HG03175 (cell line): ENCODE measurements around the gene INSC.

Experiments
- ATAC-seq: cut with Tn5 transposase; IDR thresholded peaks from one replicate; pipeline ENCODE4 v1.9.1; 2021; ENCODE audit warnings: mild to moderate bottlenecking, moderate library complexity; ENCODE audit not compliant: unreplicated experiment

Gene INSC

DNA sequence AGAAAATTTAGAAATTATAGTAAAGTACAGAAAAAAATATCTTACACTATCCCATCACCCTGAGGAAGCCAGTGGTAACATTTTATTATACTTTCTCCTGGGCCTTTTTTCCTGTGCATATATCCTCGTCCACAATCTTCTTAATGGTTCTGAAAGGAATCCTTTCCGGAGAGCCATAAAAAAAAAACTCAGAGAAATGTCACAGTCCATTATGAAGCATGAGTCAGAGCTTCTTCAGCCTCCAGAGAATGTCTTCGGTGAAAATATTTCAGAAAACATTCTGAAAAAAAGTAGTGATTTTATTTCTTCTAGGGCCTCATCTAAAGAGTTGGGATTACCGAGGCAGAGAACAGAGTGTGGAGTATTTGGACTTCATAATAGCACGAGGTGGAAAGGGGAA lies 163.4 kb downstream of the INSC start:
- ATAC-seq = no peak

DNA sequence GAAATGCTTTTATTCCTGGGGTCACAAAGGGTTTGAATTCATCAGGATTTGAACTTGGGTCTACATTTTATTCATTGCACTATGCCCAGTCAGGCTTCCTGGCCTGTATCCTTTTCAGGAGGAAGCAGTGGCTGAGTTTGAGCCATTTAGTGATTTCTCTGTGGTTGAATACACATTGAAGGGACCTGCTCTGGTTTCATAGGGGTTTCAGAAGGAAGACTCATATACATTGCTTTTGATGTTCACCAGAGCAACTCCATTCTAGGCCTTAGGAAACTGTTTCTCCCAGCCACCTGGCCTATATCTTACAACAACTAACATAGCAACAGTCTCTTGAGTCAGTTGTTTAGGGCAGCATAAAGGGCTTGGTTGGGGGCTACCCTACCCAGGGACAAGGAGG lies 165.7 kb downstream of the INSC start:
- ATAC-seq = peak; percentile 54

DNA sequence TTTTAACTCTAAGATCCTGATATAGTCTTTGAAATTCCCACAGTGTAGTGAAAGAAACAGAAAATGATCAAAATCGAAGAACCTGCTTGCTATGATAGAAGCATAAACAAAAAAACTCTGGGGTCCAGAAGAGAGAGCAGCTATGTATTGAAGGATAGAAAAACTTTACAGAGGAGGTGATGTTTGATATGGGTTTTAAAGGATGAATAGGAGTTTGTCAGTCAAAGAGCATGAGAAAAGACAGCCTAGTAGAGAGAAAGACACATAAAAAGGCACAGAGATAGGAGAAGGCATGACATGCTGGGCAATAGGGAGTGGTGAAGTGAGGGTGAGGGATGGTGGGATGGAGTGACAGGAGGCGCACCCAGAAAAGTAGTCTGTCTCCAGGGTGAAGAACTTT lies 168.0 kb downstream of the INSC start:
- ATAC-seq = no peak

DNA sequence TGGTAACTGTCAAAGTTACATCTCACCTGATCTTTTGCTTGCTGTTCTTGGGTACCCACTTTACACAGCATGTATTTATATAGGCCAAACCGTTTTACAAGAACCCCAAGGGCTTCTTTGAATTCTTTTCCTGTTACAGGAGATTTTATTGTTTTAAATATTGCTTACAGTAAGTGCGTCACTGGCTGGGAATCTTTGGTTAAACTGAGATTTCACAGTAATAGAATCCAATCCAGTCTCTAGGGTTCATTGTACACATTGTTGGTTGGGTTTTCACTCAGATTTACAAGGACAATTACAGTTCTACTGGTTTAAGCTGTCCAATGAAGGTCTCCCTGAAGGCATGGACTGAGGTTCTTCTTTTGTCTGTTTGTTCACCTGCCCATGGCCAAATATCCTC lies 171.7 kb downstream of the INSC start:
- ATAC-seq = no peak

DNA sequence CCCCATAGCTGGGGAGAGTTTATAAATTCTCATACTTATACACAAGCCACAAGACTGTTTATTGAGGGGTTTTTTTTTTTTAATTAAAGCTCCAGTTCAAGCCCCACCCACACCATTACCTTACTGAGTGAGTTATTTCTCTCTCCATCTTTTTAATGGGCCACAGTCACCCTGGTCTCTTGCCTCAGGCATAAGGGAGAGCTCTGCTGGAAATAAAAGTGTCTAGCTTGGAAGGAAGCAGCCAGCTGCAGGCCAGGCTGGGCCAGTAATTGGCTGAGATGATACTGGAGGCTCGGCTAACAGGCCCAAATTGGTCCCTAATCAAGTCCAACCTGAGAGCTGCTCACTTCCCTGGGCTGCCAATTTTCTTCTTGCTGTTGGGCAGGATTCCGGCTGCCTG lies 174.1 kb downstream of the INSC start:
- ATAC-seq = no peak

DNA sequence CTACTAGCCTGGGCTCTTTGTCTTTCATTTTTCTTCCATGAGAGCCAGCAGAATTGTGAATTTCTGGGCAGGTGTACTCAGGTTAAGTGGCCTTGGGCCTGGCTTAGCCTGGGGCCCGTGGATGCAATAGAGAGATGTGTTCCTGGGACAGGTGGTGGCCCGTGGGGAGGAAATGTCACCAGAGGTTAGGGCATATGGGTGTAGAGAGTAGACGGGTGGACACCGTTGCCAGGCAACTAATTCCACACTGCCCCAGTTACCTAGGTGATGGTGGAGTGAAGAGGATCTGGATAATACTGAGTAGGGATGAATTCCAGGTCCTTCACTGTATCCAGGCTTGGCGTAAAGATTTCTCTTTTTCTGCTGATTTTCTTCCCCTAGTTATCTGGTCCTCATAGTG lies 175.0 kb downstream of the INSC start:
- no peak for ATAC-seq

DNA sequence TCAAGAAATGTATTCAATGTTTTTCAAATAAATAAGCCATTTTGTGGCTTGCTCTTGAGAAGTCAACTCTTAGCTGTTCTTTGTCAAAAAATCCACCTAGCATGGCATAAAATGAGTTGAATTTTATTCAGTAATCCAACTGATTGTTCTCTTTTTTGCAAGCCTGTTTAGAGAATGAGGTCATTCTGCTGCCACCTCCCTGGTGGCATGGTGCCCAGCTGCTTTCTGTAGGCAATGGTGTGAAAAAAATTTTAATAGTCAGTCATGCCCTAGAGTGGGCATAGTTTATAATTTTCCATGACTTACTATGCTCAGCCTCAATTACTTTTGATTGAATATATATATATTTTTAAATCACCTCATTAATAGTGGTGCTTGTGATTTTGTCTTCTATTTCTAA lies 177.2 kb downstream of the INSC start:
- no peak for ATAC-seq

DNA sequence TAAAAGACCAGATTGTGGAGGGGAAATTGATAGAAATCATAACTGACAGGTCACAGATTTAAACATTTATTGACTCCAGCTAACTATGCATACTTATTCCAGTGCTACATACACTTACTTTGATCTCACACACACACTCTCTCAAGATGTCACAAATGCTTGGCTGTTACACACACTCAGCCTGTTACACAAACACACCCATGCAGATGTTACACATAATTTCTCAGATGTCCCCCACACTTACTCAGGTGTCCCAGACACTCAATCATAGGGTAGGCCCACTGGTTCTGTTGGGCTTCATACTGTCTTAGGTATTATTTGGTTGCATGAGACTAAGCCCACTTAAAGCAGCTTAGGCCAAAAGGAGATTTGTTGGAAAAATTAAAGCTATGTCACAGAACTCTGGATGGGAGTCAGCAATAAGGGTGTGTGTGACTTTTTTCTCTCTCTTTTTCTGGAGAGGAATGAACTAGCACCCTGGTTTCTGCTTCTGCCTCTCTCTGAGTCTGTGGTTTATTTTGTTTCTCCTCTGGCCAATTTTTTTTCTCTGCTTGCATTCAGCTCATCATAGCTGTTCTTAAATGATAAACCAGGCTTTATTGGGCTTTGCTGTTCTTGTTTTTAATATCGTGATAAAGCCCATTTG lies 179.4 kb downstream of the INSC start:
- ATAC-seq = no peak

DNA sequence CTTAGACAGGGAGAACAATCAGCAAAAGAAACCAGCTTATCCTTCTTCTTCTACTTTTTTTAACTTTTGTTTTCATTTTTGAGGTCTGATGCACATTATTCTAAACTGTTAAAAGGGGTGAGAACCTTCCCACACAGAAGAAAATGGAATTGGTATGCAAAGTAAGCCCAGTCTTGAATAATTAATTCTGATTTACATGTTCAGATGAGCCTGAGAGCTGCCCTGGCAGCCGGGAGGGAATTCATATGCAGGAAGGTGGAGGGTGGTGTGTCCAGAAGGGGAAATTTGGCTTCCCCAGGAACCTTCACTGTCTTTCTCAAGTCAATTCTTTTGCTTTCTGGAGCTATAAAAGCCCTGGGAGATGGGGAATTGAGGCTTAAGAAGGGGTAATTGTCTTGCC lies 181.0 kb downstream of the INSC start:
- ATAC-seq = no peak
